ENCODE measurements around the gene PAPSS2. TPM values are rescaled to one million over a fixed set of nuclear protein-coding genes. Genes with fewer than 3 reads are reported as not detected.

Gene PAPSS2
- total and polyA plus RNA-seq, 2 experiments from 2014 or later: 13.2 to 19.6 TPM

- TF ChIP-seq CTCF (conservative IDR thresholded peaks at IDR 0.05; ENCODE audit: low read depth in 2 of 2): no peak
- TF ChIP-seq ZNF331 (CRISPR knock-in tag; IDR thresholded peaks at IDR 0.05; ENCODE audit: low read depth): no peak
- no peak for TF ChIP-seq ZNF114 (CRISPR knock-in tag; IDR thresholded peaks at IDR 0.05)
- no peak for TF ChIP-seq CREB1 (CRISPR knock-in tag; IDR thresholded peaks at IDR 0.05; ENCODE audit: low read depth)
- TF ChIP-seq ZNF462 (CRISPR knock-in tag; IDR thresholded peaks at IDR 0.05): no peak
Observed at GRCh38 chr10:87613751-87614150, 45.9 kb upstream of the PAPSS2 start (continued).

- no peak for ATAC-seq
- H3K4me3 ChIP-seq: no peak overlapping the region
- no peak for TF ChIP-seq ZNF462 (CRISPR knock-in tag; IDR thresholded peaks at IDR 0.05)
- TF ChIP-seq ZNF331 (CRISPR knock-in tag; IDR thresholded peaks at IDR 0.05; ENCODE audit: low read depth): no peak
- TF ChIP-seq CREB1 (CRISPR knock-in tag; IDR thresholded peaks at IDR 0.05; ENCODE audit: low read depth): no peak
- TF ChIP-seq ZNF114 (CRISPR knock-in tag; IDR thresholded peaks at IDR 0.05): no peak
- no peak for TF ChIP-seq NANOG (IDR thresholded peaks at IDR 0.05; ENCODE audit: borderline replicate concordance)
Observed at GRCh38 chr10:87615856-87616255, 43.8 kb upstream of the PAPSS2 start.

More at GRCh38 chr10:87615856-87616255, 43.8 kb upstream of the PAPSS2 start:
- no peak overlapping the region for H3K27ac Mint-ChIP-seq
- H3K9me3 Mint-ChIP-seq: peaks cover 22% of the 10 kb centered on the region
- Histone ChIP-seq H3K27me3 (ENCODE audit: insufficient read depth) (no peaks in the 10 kb centered on the region), H4K20me1 (replicated peaks; ENCODE audit: insufficient read depth) (no peaks in the 10 kb centered on the region), H3F3A (replicated peaks; ENCODE audit: low read depth) (no peaks in the 10 kb centered on the region), H3K79me2 (replicated peaks; ENCODE audit: insufficient read depth) (no peaks in the 10 kb centered on the region), H3K27ac (ENCODE audit: low read depth) (no peak overlapping the region), H3K9me2 (ENCODE audit: insufficient read depth) (peaks cover 11% of the 10 kb centered on the region; the same call in 1 of the 2 replicates), H3K36me3 (ENCODE audit: insufficient read depth) (peaks cover 14% of the 10 kb centered on the region; the same call in 1 of the 2 replicates), H3K4me2 (no peak overlapping the region), H2AFZ (no peak overlapping the region), H3K4me1 (ENCODE audit: insufficient read depth) (peaks cover 14% of the 10 kb centered on the region)
- no peak for DNase-seq (ENCODE audit: low spot score)
- H3K4me3 Mint-ChIP-seq: no peak overlapping the region
- H3K27me3 Mint-ChIP-seq (ENCODE audit: insufficient read depth, low read depth, poor library complexity): peaks cover 4% of the 10 kb centered on the region
- H3K4me1 Mint-ChIP-seq: peaks cover 19% of the 10 kb centered on the region
- H3K36me3 Mint-ChIP-seq (ENCODE audit: low read depth): peaks cover 18% of the 10 kb centered on the region

Measured in GM23338 (cell line).